NCI-H526 (cell line): ENCODE data around the gene PLPP7.

Experiments used
- DNase-seq, 2 experiments: peaks; one replicate each; lab custom pipeline; 2025; lab: John Stamatoyannopoulos, UW

Gene PLPP7

GRCh38 chr9:131281119-131281965 is 8.2 kb upstream of the PLPP7 start:
- no peak for DNase-seq

- no peak for DNase-seq
Measured at GRCh38 chr9:131282175-131282574, 7.3 kb upstream of the PLPP7 start.

- DNase-seq, result peak in 1 of 2 experiments; percentile 37
Measured at GRCh38 chr9:131282688-131283422, 6.7 kb upstream of the PLPP7 start.

GRCh38 chr9:131284856-131285255 is 4.7 kb upstream of the PLPP7 start:
- DNase-seq, result no peak

GRCh38 chr9:131287359-131287758 is 2.2 kb upstream of the PLPP7 start:
- no peak for DNase-seq

- no peak for DNase-seq
Measured at GRCh38 chr9:131288217-131288616, 1.3 kb upstream of the PLPP7 start.

- no peak for DNase-seq
Measured at GRCh38 chr9:131290036-131290766, 678 bp downstream of the PLPP7 start.

GRCh38 chr9:131290767-131291370 is 1.3 kb downstream of the PLPP7 start:
- no peak for DNase-seq

GRCh38 chr9:131291795-131292315 is 2.3 kb downstream of the PLPP7 start:
- DNase-seq, result no peak

- no peak for DNase-seq
Measured at GRCh38 chr9:131292937-131293336, 3.4 kb downstream of the PLPP7 start.

GRCh38 chr9:131296460-131296859 is 6.9 kb downstream of the PLPP7 start:
- DNase-seq, result no peak

- DNase-seq, result no peak
Measured at GRCh38 chr9:131296906-131297500, 7.5 kb downstream of the PLPP7 start.

GRCh38 chr9:131297903-131298302 is 8.4 kb downstream of the PLPP7 start:
- DNase-seq, result no peak

- no peak for DNase-seq
Measured at GRCh38 chr9:131298341-131298740, 8.8 kb downstream of the PLPP7 start.

GRCh38 chr9:131298816-131299215 is 9.3 kb downstream of the PLPP7 start:
- no peak for DNase-seq

- no peak for DNase-seq
Measured at GRCh38 chr9:131299346-131299960, 9.9 kb downstream of the PLPP7 start.

GRCh38 chr9:131299961-131300347 is 10.4 kb downstream of the PLPP7 start:
- no peak for DNase-seq

GRCh38 chr9:131300444-131300843 is 10.9 kb downstream of the PLPP7 start:
- DNase-seq, result no peak

- no peak for DNase-seq
Measured at GRCh38 chr9:131302244-131303075, 12.9 kb downstream of the PLPP7 start.
